WTC11 (cell line): Measurements from ENCODE around the gene ST8SIA1.
"Not testable (repeated sequence)": the region's sequence is repeated elsewhere in the genome, so short reads cannot be mapped to it uniquely, and the experiment has no call there.

Experiments
- CREM ChIP-seq: sonication (generic); formaldehyde crosslinking; IDR thresholded peaks from 2 replicates; pipeline ENCODE4 v1.8.1; 2022; ENCODE audit warnings: mild to moderate bottlenecking, missing genetic modification reagents, moderate library complexity
- FOXK1 ChIP-seq: sonication (generic); formaldehyde crosslinking; IDR thresholded peaks from 2 replicates; pipeline ENCODE4 v1.8.0; 2022; ENCODE audit warnings: mild to moderate bottlenecking, moderate library complexity, missing genetic modification reagents
- JUN ChIP-seq: sonication (generic); formaldehyde crosslinking; IDR thresholded peaks from 2 replicates; pipeline ENCODE4 v1.8.0; 2023; ENCODE audit warnings: mild to moderate bottlenecking, missing genetic modification reagents
- MAX ChIP-seq: sonication (generic); formaldehyde crosslinking; IDR thresholded peaks from 2 replicates; pipeline ENCODE4 v1.8.0; 2022; ENCODE audit warnings: mild to moderate bottlenecking, missing genetic modification reagents
- MYBL2 ChIP-seq: sonication (generic); formaldehyde crosslinking; IDR thresholded peaks from 2 replicates; pipeline ENCODE4 v1.8.1; 2023; ENCODE audit warnings: mild to moderate bottlenecking, moderate library complexity, missing genetic modification reagents
- TF ChIP-seq, protein P1 (sequence below): fragments of 200-600 bp; IDR thresholded peaks from 2 replicates; pipeline ENCODE4 v1.8.0; 2022; ENCODE audit warnings: antibody characterized with exemption

DNA sequence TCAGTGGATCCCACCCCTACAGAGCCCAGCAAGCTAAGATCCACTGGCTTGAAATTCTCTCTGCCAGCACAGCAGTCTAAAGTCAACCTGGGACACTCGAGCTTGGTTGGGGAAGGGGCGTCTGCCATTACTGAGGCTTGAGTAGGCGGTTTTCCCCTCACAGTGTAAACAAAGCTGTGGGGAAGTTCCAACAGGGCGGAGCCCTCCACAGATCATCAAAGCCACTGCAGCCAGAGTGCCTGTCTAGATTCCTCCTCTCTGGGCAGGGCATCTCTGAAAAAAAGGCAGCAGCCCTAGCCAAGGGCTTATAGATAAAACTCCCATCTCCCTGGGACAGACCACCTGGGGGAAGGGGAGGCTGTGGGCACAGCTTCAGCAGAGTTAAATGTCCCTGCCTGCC is 187.8 kb downstream of the ST8SIA1 start:
- not testable (repeated sequence) for TF ChIP-seq CREM (CRISPR knock-in tag); MAX; JUN (CRISPR knock-in tag); MYBL2 (CRISPR knock-in tag); FOXK1
- TF ChIP-seq, protein P1, sequence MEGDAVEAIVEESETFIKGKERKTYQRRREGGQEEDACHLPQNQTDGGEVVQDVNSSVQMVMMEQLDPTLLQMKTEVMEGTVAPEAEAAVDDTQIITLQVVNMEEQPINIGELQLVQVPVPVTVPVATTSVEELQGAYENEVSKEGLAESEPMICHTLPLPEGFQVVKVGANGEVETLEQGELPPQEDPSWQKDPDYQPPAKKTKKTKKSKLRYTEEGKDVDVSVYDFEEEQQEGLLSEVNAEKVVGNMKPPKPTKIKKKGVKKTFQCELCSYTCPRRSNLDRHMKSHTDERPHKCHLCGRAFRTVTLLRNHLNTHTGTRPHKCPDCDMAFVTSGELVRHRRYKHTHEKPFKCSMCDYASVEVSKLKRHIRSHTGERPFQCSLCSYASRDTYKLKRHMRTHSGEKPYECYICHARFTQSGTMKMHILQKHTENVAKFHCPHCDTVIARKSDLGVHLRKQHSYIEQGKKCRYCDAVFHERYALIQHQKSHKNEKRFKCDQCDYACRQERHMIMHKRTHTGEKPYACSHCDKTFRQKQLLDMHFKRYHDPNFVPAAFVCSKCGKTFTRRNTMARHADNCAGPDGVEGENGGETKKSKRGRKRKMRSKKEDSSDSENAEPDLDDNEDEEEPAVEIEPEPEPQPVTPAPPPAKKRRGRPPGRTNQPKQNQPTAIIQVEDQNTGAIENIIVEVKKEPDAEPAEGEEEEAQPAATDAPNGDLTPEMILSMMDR: not testable (repeated sequence)
